Activated CD8-positive, alpha-beta T cell treated with anti-CD3 and anti-CD28 coated beads, Interleukin-2, amount 10 ng/mL, durations not matched to agents 7 days and 5 days (primary cell): ENCODE data around the gene MLXIP. TPM values are rescaled to one million over a fixed set of nuclear protein-coding genes. Genes with fewer than 3 reads are reported as not detected.
A peak's percentile ranks its signal among the peaks of the same experiment; 100 is the strongest.

Experiments
- ATAC-seq: fragments of 150-1000 bp; cut with Tn5 transposase; one replicate; pipeline ENCODE4 v1.10.0; 2021; ENCODE audit warnings: moderate library complexity
- CTCF ChIA-PET: fragments of 350-600 bp; sonication (Branson Sonifier 250); formaldehyde crosslinking; loops from one replicate; lab custom pipeline; 2021; ENCODE audit warnings: antibody characterized with exemption; lab: Charles Lee
- POLR2A ChIA-PET: fragments of 350-600 bp; sonication (Branson Sonifier 250); formaldehyde crosslinking; loops from one replicate; lab custom pipeline; 2021; ENCODE audit warnings: antibody characterized with exemption; lab: Charles Lee
- DNase-seq: peaks from one replicate; pipeline ENCODE4 v3.0.0-alpha.2; 2020
- H3K27ac Mint-ChIP-seq: one replicate; pipeline ENCODE4 v1.8.0; 2021; ENCODE audit warnings: mild to moderate bottlenecking, mixed read lengths
- H3K27me3 Mint-ChIP-seq: one replicate; pipeline ENCODE4 v1.8.0; 2021; ENCODE audit warnings: low read depth, mixed read lengths
- H3K36me3 Mint-ChIP-seq: one replicate; pipeline ENCODE4 v1.8.0; 2021; ENCODE audit warnings: low read depth, mixed read lengths
- H3K4me1 Mint-ChIP-seq: one replicate; pipeline ENCODE4 v1.8.0; 2021; ENCODE audit warnings: low read depth, mixed read lengths
- H3K4me3 Mint-ChIP-seq: one replicate; pipeline ENCODE4 v1.8.0; 2021; ENCODE audit warnings: mild to moderate bottlenecking, mixed read lengths
- H3K9me3 Mint-ChIP-seq: one replicate; pipeline ENCODE4 v1.8.0; 2022; ENCODE audit warnings: mixed read lengths; ENCODE audit not compliant: insufficient read depth
- total RNA-seq, 2 experiments: library from RNA; stranded (reverse); gene quantifications; one replicate each; pipeline ENCODE4 v1.2.3, GENCODE V29; 2021

Gene MLXIP, protein sequence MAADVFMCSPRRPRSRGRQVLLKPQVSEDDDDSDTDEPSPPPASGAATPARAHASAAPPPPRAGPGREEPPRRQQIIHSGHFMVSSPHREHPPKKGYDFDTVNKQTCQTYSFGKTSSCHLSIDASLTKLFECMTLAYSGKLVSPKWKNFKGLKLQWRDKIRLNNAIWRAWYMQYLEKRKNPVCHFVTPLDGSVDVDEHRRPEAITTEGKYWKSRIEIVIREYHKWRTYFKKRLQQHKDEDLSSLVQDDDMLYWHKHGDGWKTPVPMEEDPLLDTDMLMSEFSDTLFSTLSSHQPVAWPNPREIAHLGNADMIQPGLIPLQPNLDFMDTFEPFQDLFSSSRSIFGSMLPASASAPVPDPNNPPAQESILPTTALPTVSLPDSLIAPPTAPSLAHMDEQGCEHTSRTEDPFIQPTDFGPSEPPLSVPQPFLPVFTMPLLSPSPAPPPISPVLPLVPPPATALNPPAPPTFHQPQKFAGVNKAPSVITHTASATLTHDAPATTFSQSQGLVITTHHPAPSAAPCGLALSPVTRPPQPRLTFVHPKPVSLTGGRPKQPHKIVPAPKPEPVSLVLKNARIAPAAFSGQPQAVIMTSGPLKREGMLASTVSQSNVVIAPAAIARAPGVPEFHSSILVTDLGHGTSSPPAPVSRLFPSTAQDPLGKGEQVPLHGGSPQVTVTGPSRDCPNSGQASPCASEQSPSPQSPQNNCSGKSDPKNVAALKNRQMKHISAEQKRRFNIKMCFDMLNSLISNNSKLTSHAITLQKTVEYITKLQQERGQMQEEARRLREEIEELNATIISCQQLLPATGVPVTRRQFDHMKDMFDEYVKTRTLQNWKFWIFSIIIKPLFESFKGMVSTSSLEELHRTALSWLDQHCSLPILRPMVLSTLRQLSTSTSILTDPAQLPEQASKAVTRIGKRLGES
- total RNA-seq: 10 to 100 TPM; 38.8 to 42.7 TPM

DNA sequence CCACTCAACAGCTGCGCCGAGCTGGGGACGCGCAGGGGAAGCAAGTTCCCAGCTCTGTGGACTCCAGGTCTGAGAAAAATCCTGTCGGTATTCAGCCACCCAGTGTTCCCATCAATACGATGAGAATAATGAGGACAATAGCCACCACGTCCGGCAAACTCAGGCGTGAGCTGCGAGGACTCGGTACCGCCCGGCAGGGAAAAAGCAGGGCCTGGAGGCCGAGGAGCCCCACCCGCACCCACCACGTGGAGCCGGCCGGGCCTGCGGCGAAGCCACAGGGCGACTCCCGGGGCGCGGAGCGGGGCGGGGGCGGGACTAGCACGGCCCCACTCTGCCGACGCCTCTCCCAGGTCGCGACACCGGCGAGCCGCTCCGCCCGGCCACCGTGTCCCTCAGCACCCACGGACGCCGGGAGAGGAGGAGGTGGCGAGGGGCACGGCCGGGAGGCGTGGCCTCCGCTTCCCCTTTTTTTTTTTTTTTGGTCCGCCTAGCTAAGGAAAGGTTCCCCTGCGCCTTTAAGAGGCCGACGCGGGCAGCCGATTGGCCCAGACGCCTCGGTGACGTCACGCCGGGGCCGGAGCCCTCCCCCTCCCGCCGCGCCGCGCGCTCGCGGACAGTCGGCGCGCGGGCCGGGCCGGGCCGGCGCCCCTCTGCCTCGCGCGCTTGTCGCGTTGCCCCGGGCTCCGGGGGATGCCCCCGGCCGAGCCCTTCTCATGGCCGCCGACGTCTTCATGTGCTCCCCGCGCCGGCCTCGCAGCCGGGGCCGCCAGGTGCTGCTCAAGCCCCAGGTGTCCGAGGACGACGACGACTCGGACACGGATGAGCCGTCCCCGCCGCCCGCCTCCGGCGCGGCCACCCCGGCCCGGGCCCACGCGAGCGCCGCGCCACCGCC, at the start of gene MLXIP:
Gene MLXIP (plus strand): TSS at position 616 of the 892 bp plus-strand sequence. CDS start 98 bp downstream, at position 714.
- peaks cover 24% of the 10 kb centered on the region for H3K36me3 Mint-ChIP-seq
- peak within 1 kb of the TSS; percentile 86 for H3K4me3 Mint-ChIP-seq
- DNase-seq: peak; percentile 93
- no peaks in the 10 kb centered on the region for H3K9me3 Mint-ChIP-seq
- H3K27me3 Mint-ChIP-seq: peaks cover 5% of the 10 kb centered on the region
- H3K4me1 Mint-ChIP-seq: peaks cover 47% of the 10 kb centered on the region
- CTCF ChIA-PET: interaction anchor here (1.3 to 5.3 kb wide), 4 partner anchors 10 to 45 kb away, joined by 4 to 30 read pairs (median 10); no protein-coding TSS in a partner anchor
- ATAC-seq: peak; percentile 81
- H3K27ac Mint-ChIP-seq: peak within 1 kb of the TSS; percentile 83
- POLR2A ChIA-PET: interaction anchor here (1.1 to 1.5 kb wide), 3 partner anchors 10 to 27 kb away, joined by 3 to 4 read pairs (median 3); no protein-coding TSS in a partner anchor

- Mint-ChIP-seq H3K36me3 (no peaks in the 10 kb centered on the region), H3K9me3 (no peaks in the 10 kb centered on the region), H3K4me1 (peaks cover 24% of the 10 kb centered on the region), H3K27me3 (no peaks in the 10 kb centered on the region), H3K27ac (no peak overlapping the region), H3K4me3 (no peak overlapping the region)
- ATAC-seq: peak; percentile 27
- POLR2A ChIA-PET: no interaction called here
- CTCF ChIA-PET: interaction anchor here (0.7 to 1.7 kb wide), 4 partner anchors 19 to 235 kb away, joined by 3 to 4 read pairs (median 3); partner anchors contain the start of gene CFAP251
- DNase-seq: peak; percentile 48
Measured at GRCh38 chr12:122028905-122029560, 49.5 kb upstream of the MLXIP start.

- Mint-ChIP-seq H3K27me3 (no peaks in the 10 kb centered on the region), H3K9me3 (no peaks in the 10 kb centered on the region), H3K4me3 (no peak overlapping the region), H3K36me3 (no peaks in the 10 kb centered on the region), H3K4me1 (peaks cover 20% of the 10 kb centered on the region), H3K27ac (no peak overlapping the region)
- DNase-seq: no peak
- ATAC-seq: no peak
- POLR2A ChIA-PET: interaction anchor here (0.6 kb wide), 1 partner anchor 252 kb away, joined by 4 read pairs; no protein-coding TSS in a partner anchor
- CTCF ChIA-PET: interaction anchor here (0.7 to 1.7 kb wide), 2 partner anchors 20 to 25 kb away, joined by 3 to 4 read pairs; no protein-coding TSS in a partner anchor
Measured at GRCh38 chr12:122029620-122030423, 48.7 kb upstream of the MLXIP start.

DNA sequence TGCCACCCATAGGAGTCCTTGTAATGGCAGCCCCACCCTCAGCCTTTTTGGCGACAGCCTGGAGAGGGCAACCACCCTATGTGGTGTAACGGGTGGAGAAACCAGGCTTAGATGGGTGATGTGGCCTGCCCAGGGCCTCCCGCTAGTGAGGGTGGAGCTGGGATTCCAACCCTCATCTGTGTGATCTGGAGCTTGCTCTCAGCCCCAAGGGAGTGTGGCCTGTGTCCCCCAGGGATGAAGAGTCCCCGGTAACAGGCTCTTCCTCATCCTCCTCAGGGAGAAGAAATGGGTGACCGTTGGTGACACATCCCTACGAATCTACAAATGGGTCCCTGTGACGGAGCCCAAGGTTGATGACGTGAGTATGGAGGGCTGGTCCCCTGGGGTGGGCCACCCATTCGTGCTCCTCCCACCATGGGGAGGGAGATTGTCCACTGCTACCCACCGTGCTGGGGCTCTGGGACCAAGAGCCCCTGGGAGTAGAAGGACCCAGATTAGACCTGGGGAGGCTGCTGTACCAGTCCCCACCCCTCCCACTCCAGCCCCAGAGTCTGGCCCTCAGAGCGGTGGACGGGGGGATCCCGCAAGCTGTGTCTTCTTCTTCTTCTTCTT, 48.0 kb upstream of the MLXIP start:
- Mint-ChIP-seq H3K4me3 (no peak overlapping the region), H3K9me3 (no peaks in the 10 kb centered on the region), H3K36me3 (no peaks in the 10 kb centered on the region), H3K27ac (no peak overlapping the region), H3K27me3 (no peaks in the 10 kb centered on the region), H3K4me1 (peaks cover 20% of the 10 kb centered on the region)
- POLR2A ChIA-PET: interaction anchor here (0.6 kb wide), 1 partner anchor 251 kb away, joined by 4 read pairs; no protein-coding TSS in a partner anchor
- DNase-seq (no peak), ATAC-seq (no peak)
- CTCF ChIA-PET: interaction anchor here (1.7 kb wide), 1 partner anchor 24 kb away, joined by 4 read pairs; no protein-coding TSS in a partner anchor

GRCh38 chr12:122031342-122032216, 47.0 kb upstream of the MLXIP start:
- H3K27ac Mint-ChIP-seq: no peak overlapping the region
- POLR2A ChIA-PET: interaction anchor here (1.1 kb wide), 1 partner anchor 8 kb away, joined by 3 read pairs; no protein-coding TSS in a partner anchor
- DNase-seq: peak; percentile 67

DNA sequence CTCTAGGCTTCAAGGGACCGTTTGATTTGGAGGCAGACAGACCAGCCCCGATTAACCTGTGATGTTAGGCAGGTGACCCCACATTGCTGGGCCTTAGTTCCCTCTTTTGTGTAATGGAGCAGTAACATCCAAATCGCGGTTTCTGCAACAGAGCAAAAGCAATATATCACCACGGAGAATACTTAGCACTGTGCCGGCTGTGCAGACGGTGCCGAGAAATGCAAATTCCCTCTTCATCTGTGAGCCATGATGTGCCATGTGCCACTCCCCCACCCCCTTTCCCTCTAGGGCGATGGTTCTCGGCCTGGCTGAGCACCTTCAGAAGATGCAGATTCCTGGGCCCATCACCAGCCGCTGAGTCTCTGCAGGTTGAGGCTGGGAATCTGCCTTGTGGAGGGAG, 46.0 kb upstream of the MLXIP start:
- peaks cover 20% of the 10 kb centered on the region for H3K4me1 Mint-ChIP-seq
- H3K36me3 Mint-ChIP-seq: peaks cover 7% of the 10 kb centered on the region
- no peak overlapping the region for H3K4me3 Mint-ChIP-seq
- H3K9me3 Mint-ChIP-seq: no peaks in the 10 kb centered on the region
- no peak for DNase-seq
- H3K27ac Mint-ChIP-seq: no peak overlapping the region
- ChIA-PET POLR2A (interaction anchor here (1.1 kb wide), 1 partner anchor 9 kb away, joined by 3 read pairs; no protein-coding TSS in a partner anchor), CTCF (no interaction called here)
- no peak for ATAC-seq
- no peaks in the 10 kb centered on the region for H3K27me3 Mint-ChIP-seq

More at GRCh38 chr12:122031342-122032216, 47.0 kb upstream of the MLXIP start:
- H3K27me3 Mint-ChIP-seq: no peaks in the 10 kb centered on the region
- H3K4me3 Mint-ChIP-seq: no peak overlapping the region
- peak; percentile 82 for ATAC-seq
- H3K36me3 Mint-ChIP-seq: peaks cover 4% of the 10 kb centered on the region
- CTCF ChIA-PET: interaction anchor here (1.0 to 1.3 kb wide), 4 partner anchors 11 to 162 kb away, joined by 3 read pairs; no protein-coding TSS in a partner anchor
- peaks cover 20% of the 10 kb centered on the region for H3K4me1 Mint-ChIP-seq
- H3K9me3 Mint-ChIP-seq: no peaks in the 10 kb centered on the region

GRCh38 chr12:122035292-122035691, 43.3 kb upstream of the MLXIP start:
- DNase-seq (no peak), ATAC-seq (no peak)
- CTCF ChIA-PET: no interaction called here
- H3K4me1 Mint-ChIP-seq: no peaks in the 10 kb centered on the region
- H3K36me3 Mint-ChIP-seq: peaks cover 7% of the 10 kb centered on the region
- H3K4me3 Mint-ChIP-seq: no peak overlapping the region
- no peaks in the 10 kb centered on the region for H3K9me3 Mint-ChIP-seq
- H3K27me3 Mint-ChIP-seq: no peaks in the 10 kb centered on the region
- H3K27ac Mint-ChIP-seq: no peak overlapping the region
- POLR2A ChIA-PET: no interaction called here

GRCh38 chr12:122036153-122036552, 42.4 kb upstream of the MLXIP start:
- Mint-ChIP-seq H3K36me3 (peaks cover 7% of the 10 kb centered on the region), H3K4me1 (no peaks in the 10 kb centered on the region), H3K4me3 (no peak overlapping the region), H3K27ac (no peak overlapping the region), H3K27me3 (no peaks in the 10 kb centered on the region), H3K9me3 (no peaks in the 10 kb centered on the region)
- DNase-seq: no peak
- ChIA-PET POLR2A (no interaction called here), CTCF (interaction anchor here (2.5 kb wide), 1 partner anchor 87 kb away, joined by 12 read pairs; no protein-coding TSS in a partner anchor)
- no peak for ATAC-seq
